A549 (cell line): Measurements from ENCODE around the gene CDH4. TPM values are rescaled to one million over a fixed set of nuclear protein-coding genes. Genes with fewer than 3 reads are reported as not detected.

ENCODE experiments used
- ATAC-seq, 2 experiments: fragments of 200-7000 bp in 1 of 2; fragments of >200 bp in 1 of 2; cut with Nextera tagmentation in 1 of 2; cut with Tn5 transposase in 1 of 2; 3 replicates each; pipeline versions ENCODE4 v1.8.0 to v1.9.1; 2018 to 2020; ENCODE audit warnings: mild to moderate bottlenecking in 1 of 2, moderate library complexity in 1 of 2
- CTCF ChIA-PET: fragments of 300-600 bp; sonication (Branson Sonifier 250); formaldehyde crosslinking; extraction: SDS; loops from one replicate; lab custom pipeline; 2021; ENCODE audit warnings: antibody characterized with exemption, inconsistent platforms; lab: Yijun Ruan, JAX
- POLR2A ChIA-PET: fragments of 350-600 bp; formaldehyde crosslinking; extraction: SDS; loops from one replicate; lab custom pipeline; 2021; ENCODE audit warnings: antibody characterized with exemption, inconsistent platforms; lab: Yijun Ruan, JAX
- DNase-seq, 2 experiments: peaks; one replicate each; pipeline versions ENCODE4 v3.0.0 to v3.0.0-alpha.2; 2011 to 2016; ENCODE audit warnings: low read depth in 1 of 2, low spot score in 1 of 2
- FAIRE-seq: peaks from 2 replicates; lab custom pipeline; 2011; peaks lifted over from hg19 to GRCh38; lab: Jason Lieb, UNC
- H3K27ac ChIP-seq, 2 experiments: fragments of >200 bp; sonication (Bioruptor Twin); formaldehyde crosslinking; 3 replicates each; pipeline ENCODE4 v1.5.1; 2016 to 2017
- H3K4me1 ChIP-seq: fragments of >200 bp; sonication (Bioruptor Twin); formaldehyde crosslinking; 3 replicates; pipeline ENCODE4 v1.6.1; 2016
- H3K4me2 ChIP-seq: fragments of >200 bp; sonication (Bioruptor Twin); formaldehyde crosslinking; 3 replicates; pipeline ENCODE4 v1.6.1; 2016
- H3K4me3 ChIP-seq: fragments of >200 bp; sonication (Bioruptor Twin); formaldehyde crosslinking; 3 replicates; pipeline ENCODE4 v1.5.1; 2016
- H3K9me3 ChIP-seq: fragments of >200 bp; sonication (Bioruptor Twin); formaldehyde crosslinking; 3 replicates; pipeline ENCODE4 v1.6.1; 2016
- BHLHE40 ChIP-seq: IDR thresholded peaks from 2 replicates; pipeline ENCODE4 v1.6.1; 2012; ENCODE audit warnings: low read depth, low read length, inconsistent platforms
- CBX2 ChIP-seq: fragments of 200-600 bp; sonication (generic); IDR thresholded peaks from 2 replicates; pipeline ENCODE4 v1.6.1; 2016; ENCODE audit warnings: low read depth, mild to moderate bottlenecking, borderline replicate concordance
- CBX8 ChIP-seq: fragments of 200-600 bp; sonication (generic); IDR thresholded peaks from 2 replicates; pipeline ENCODE4 v1.6.1; 2016
- CHD2 ChIP-seq: fragments of 150-350 bp; IDR thresholded peaks from 2 replicates; pipeline ENCODE4 v1.6.1; 2014; ENCODE audit warnings: low read length; ENCODE audit not compliant: partially characterized antibody
- CHD4 ChIP-seq: fragments of 200-600 bp; sonication (generic); IDR thresholded peaks from 2 replicates; pipeline ENCODE4 v1.6.1; 2016; ENCODE audit warnings: antibody characterized with exemption, mild to moderate bottlenecking, borderline replicate concordance
- EHF ChIP-seq: fragments of 250-450 bp; sonication (Bioruptor Pico); IDR thresholded peaks from 2 replicates; pipeline ENCODE4 v1.5.0; 2020; ENCODE audit warnings: mild to moderate bottlenecking
- EP300 ChIP-seq, 2 experiments: fragments of >200 bp; sonication (Bioruptor Twin); formaldehyde crosslinking; IDR thresholded peaks; 2 replicates in 1 of 2; 3 replicates in 1 of 2; pipeline ENCODE4 v1.6.1; 2016 to 2017
- ESRRA ChIP-seq: fragments of 150-350 bp; IDR thresholded peaks from 2 replicates; pipeline ENCODE4 v1.6.1; 2014; ENCODE audit warnings: mild to moderate bottlenecking, low read length, borderline replicate concordance
- FOSB ChIP-seq: fragments of 250-450 bp; sonication (Bioruptor Pico); IDR thresholded peaks from 2 replicates; pipeline ENCODE4 v1.5.0; 2020; ENCODE audit warnings: mild to moderate bottlenecking, moderate library complexity
- HEYL ChIP-seq: fragments of 250-450 bp; sonication (Bioruptor Pico); IDR thresholded peaks from 2 replicates; pipeline ENCODE4 v1.8.0; 2021; ENCODE audit warnings: mild to moderate bottlenecking, moderate library complexity
- HOXB13 ChIP-seq: fragments of 250-450 bp; sonication (Bioruptor Pico); IDR thresholded peaks from 2 replicates; pipeline ENCODE4 v1.5.0; 2020; ENCODE audit warnings: low read depth, mild to moderate bottlenecking, moderate library complexity
- HOXB5 ChIP-seq: fragments of 250-450 bp; sonication (Bioruptor Pico); IDR thresholded peaks from 2 replicates; pipeline ENCODE4 v1.5.0; 2020; ENCODE audit warnings: mild to moderate bottlenecking, moderate library complexity
- JUNB ChIP-seq: fragments of >200 bp; sonication (Bioruptor Twin); formaldehyde crosslinking; IDR thresholded peaks from 2 replicates; pipeline ENCODE4 v1.6.1; 2016
- KDM5A ChIP-seq: fragments of 200-600 bp; sonication (generic); IDR thresholded peaks from 2 replicates; pipeline ENCODE4 v1.6.1; 2016; ENCODE audit warnings: antibody characterized with exemption, mild to moderate bottlenecking
- NR3C1 ChIP-seq: fragments of >200 bp; sonication (Bioruptor Twin); formaldehyde crosslinking; IDR thresholded peaks from 3 replicates; pipeline ENCODE4 v1.6.1; 2017
- POLR2A ChIP-seq: IDR thresholded peaks from 2 replicates; pipeline ENCODE4 v1.6.1; 2012; ENCODE audit warnings: mild to moderate bottlenecking, low read length
- RFX5 ChIP-seq: fragments of 450-650 bp; IDR thresholded peaks from 2 replicates; pipeline ENCODE4 v1.7.1; 2014; ENCODE audit warnings: antibody characterized with exemption, mild to moderate bottlenecking, moderate library complexity
- SREBF2 ChIP-seq: fragments of 450-650 bp; IDR thresholded peaks from 2 replicates; pipeline ENCODE4 v1.6.1; 2014; ENCODE audit warnings: mild to moderate bottlenecking, moderate library complexity
- TFCP2L1 ChIP-seq: fragments of 250-450 bp; sonication (Bioruptor Pico); IDR thresholded peaks from 2 replicates; pipeline ENCODE4 v1.5.0; 2021; ENCODE audit warnings: mild to moderate bottlenecking
- TP53 ChIP-seq: fragments of 250-450 bp; sonication (Bioruptor Pico); IDR thresholded peaks from 2 replicates; pipeline ENCODE4 v1.5.0; 2021; ENCODE audit warnings: mild to moderate bottlenecking, moderate library complexity
- ZC3H11A ChIP-seq: fragments of 450-650 bp; IDR thresholded peaks from 2 replicates; pipeline ENCODE4 v1.6.1; 2014; ENCODE audit warnings: antibody characterized with exemption, mild to moderate bottlenecking
- ZFP36 ChIP-seq: fragments of 450-650 bp; IDR thresholded peaks from 2 replicates; pipeline ENCODE4 v1.6.1; 2014; ENCODE audit warnings: borderline replicate concordance; ENCODE audit not compliant: partially characterized antibody
- ZSCAN20 ChIP-seq: fragments of 250-450 bp; sonication (Bioruptor Pico); IDR thresholded peaks from 2 replicates; pipeline ENCODE4 v1.8.0; 2022; ENCODE audit warnings: mild to moderate bottlenecking, moderate library complexity
- WGBS: methylation state at CpG from one replicate; pipeline ENCODE4 v1.1.6; 2017; ENCODE audit errors: missing lambda C conversion rate; 5-methylcytosine and 5-hydroxymethylcytosine counted together
- polyA plus RNA-seq, 4 experiments: library from polyadenylated mRNA; depleted of rRNA in 3 of 4; stranded (reverse); fragments of >200 nt; fragmentation: RNase III in 1 of 4; extraction: RNeasy Plus Mini Kit Qiagen cat#74134 plus additional on column Dnase treatment in 1 of 4; gene quantifications; 2 replicates in 3 of 4; 3 replicates in 1 of 4; pipeline ENCODE4 v1.2.3, GENCODE V29; 2011 to 2017
- TF ChIP-seq, protein P1 (sequence below): fragments of 450-650 bp; IDR thresholded peaks from 2 replicates; pipeline ENCODE4 v1.6.1; 2014; ENCODE audit warnings: antibody characterized with exemption
- TF ChIP-seq, protein P2 (sequence below): fragments of 150-350 bp; IDR thresholded peaks from 2 replicates; pipeline ENCODE4 v1.6.1; 2014; ENCODE audit warnings: low read depth, mild to moderate bottlenecking, low read length
- TF ChIP-seq, protein P3 (sequence below): fragments of >200 bp; sonication (Bioruptor Twin); formaldehyde crosslinking; IDR thresholded peaks from 3 replicates; pipeline ENCODE4 v1.5.1; 2016
- TF ChIP-seq, protein P4 (sequence below): fragments of 250-450 bp; sonication (Bioruptor Pico); IDR thresholded peaks from 2 replicates; pipeline ENCODE4 v1.5.0; 2020; ENCODE audit warnings: low read depth, mild to moderate bottlenecking, moderate library complexity
- TF ChIP-seq, protein P5 (sequence below): fragments of >200 bp; sonication (Bioruptor Twin); formaldehyde crosslinking; IDR thresholded peaks from 3 replicates; pipeline ENCODE4 v1.6.1; 2016

CDH4 gene
- polyA plus RNA-seq, 2 of the 4 experiments (the other 2 are of a cell fraction), result 3.4 to 10.3 TPM

DNA sequence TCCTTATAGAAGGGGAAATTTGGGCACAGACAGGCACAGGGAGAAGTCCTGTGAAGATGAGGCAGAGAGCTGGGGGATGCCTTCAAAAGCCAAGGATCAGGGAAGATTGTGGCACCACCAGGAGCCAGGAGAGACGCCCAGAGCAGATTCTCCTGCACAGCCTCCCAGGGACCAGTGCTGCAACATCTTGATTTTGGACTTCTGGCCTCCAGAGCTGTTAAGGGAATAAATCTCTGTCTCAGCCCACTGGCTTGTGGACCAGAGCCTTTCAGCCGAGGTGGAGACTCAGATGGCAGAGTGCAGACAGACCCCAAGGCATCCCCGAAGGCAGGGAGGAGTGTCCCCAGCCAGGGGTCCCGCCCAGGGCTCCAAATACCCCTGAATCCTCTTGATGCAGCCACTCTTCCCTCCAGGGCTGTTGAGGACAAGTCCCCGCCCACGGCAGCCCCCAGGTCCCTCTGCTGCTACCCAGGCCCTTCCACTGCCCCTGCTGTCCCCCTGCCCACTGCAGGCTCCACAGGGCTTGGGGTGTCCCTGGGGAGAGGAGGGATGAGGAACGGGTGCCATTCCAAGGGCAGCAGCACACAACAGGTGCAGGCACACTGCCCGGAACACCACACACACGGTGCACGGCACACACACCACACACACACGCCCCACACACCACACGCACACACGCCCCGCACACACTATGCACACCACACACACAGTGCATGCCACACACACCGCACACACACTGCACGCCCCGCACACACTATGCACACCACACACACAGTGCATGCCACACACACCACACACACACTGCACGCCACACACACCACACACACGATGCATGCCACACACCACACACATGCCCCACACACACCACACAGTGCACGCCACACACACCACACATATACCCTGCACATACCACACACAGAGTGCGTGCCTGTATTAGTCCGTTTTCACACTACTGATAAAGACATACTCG, 502.2 kb downstream of the CDH4 start (continued):
- TF ChIP-seq ZC3H11A, result no peak
- TF ChIP-seq BHLHE40, result no peak
- TF ChIP-seq RFX5, result no peak
- no peak for TF ChIP-seq CHD2
- TF ChIP-seq ZSCAN20 (CRISPR knock-in tag), result no peak
- no peak for TF ChIP-seq TP53 (CRISPR knock-in tag)

DNA sequence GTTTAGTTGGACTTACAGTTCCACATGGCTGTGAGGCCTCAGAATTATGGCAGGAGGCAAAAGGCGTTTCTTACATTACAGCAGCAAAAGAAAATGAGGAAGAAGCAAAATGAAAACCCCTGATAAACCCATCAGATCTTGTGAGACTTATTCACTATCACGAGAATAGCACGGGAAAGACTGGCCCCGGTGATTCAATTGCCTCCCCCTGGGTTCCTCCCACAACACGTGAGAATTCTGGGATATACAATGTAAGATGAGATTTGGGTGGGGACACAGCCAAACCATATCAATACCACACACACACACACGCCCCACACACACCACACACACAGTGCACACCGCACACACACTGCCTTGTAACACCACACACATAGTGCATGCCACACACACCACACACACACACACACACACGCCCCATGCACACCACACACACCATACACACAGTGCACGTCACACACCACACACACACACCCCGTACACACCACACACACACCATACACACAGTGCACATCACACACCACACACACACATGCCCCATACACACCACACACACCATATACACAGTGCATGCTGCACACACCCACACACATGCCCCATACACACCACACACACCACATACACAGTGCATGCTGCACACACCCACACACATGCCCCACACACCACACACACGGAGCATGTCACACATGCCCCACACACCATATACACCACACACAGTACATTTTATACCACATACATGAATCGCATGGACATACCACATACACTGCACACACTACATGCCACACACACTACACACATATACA, 503.1 kb downstream of the CDH4 start:
- ATAC-seq (no peak), FAIRE-seq (no peak), DNase-seq (no peak)
- CTCF ChIA-PET, result no interaction called here
- Histone ChIP-seq H3K27ac (no peak overlapping the region), H3K4me1 (no peaks in the 10 kb centered on the region)
- TF ChIP-seq, protein P1, sequence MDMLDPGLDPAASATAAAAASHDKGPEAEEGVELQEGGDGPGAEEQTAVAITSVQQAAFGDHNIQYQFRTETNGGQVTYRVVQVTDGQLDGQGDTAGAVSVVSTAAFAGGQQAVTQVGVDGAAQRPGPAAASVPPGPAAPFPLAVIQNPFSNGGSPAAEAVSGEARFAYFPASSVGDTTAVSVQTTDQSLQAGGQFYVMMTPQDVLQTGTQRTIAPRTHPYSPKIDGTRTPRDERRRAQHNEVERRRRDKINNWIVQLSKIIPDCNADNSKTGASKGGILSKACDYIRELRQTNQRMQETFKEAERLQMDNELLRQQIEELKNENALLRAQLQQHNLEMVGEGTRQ, result no peak
- TF ChIP-seq, protein P2, sequence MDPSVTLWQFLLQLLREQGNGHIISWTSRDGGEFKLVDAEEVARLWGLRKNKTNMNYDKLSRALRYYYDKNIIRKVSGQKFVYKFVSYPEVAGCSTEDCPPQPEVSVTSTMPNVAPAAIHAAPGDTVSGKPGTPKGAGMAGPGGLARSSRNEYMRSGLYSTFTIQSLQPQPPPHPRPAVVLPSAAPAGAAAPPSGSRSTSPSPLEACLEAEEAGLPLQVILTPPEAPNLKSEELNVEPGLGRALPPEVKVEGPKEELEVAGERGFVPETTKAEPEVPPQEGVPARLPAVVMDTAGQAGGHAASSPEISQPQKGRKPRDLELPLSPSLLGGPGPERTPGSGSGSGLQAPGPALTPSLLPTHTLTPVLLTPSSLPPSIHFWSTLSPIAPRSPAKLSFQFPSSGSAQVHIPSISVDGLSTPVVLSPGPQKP, result no peak
- no peak for TF ChIP-seq TFCP2L1 (CRISPR knock-in tag)
- TF ChIP-seq HOXB13, result no peak
- TF ChIP-seq HOXB5, result no peak
- no peak for TF ChIP-seq ESRRA
- no peak for TF ChIP-seq NR3C1
- TF ChIP-seq, protein P3, sequence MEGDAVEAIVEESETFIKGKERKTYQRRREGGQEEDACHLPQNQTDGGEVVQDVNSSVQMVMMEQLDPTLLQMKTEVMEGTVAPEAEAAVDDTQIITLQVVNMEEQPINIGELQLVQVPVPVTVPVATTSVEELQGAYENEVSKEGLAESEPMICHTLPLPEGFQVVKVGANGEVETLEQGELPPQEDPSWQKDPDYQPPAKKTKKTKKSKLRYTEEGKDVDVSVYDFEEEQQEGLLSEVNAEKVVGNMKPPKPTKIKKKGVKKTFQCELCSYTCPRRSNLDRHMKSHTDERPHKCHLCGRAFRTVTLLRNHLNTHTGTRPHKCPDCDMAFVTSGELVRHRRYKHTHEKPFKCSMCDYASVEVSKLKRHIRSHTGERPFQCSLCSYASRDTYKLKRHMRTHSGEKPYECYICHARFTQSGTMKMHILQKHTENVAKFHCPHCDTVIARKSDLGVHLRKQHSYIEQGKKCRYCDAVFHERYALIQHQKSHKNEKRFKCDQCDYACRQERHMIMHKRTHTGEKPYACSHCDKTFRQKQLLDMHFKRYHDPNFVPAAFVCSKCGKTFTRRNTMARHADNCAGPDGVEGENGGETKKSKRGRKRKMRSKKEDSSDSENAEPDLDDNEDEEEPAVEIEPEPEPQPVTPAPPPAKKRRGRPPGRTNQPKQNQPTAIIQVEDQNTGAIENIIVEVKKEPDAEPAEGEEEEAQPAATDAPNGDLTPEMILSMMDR, result no peak
- TF ChIP-seq FOSB (CRISPR knock-in tag), result no peak
- TF ChIP-seq, all 56 proteins: peak for 0
- no peak overlapping the region for H3K4me2 ChIP-seq
- H3K9me3 ChIP-seq, result no peaks in the 10 kb centered on the region
- POLR2A ChIA-PET, result no interaction called here
- WGBS, result 74% methylated on average over 11 of the region's 12 CpGs
- no peak overlapping the region for H3K4me3 ChIP-seq

DNA sequence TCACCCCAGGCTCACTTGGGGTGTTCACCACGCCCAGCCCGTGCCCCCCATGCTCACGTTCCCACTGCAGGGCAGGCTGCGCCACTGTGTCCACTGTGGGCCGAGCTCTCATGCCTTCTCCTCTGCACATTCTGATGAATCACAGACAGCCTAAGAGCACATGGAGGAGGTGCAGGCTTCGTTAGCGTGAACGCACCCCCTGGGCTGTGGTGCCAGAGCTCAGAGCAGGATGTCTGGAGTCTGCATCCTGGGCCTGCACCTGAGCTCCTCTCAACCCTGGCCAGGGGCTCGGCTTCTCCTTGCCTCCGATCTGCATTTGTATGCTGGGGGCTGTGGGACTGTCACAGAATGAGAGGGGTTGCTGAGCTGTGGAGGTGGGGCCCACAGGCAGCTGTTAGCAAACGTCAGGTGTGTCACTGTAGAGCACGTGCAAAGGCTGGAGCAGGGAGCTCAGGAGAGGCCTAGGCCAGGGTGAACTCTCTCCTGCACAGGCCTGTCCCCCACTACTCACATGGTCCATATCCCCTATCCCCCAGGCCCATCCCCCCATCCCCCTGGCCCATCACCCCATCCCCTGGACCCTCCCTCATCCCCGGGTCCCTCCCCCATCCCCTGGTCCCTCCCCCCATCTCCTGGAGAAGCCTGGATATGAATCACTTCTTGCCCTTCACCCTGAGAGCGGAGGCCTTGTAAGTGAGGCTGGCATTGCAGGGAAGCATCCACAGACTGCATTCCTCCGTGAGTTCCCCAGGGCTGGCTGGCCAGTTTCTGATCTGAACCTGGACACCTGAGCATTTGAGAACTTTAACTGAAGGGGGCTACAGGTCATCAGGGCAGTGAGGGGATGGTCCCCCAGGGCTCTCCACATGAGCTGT, 504.1 kb downstream of the CDH4 start:
- ATAC-seq, result no peak
- CTCF ChIA-PET, result interaction anchor here (1.2 kb wide), 1 partner anchor 9 kb away, joined by 3 read pairs; no protein-coding TSS in a partner anchor
- H3K4me1 ChIP-seq, result no peaks in the 10 kb centered on the region
- no peak for TF ChIP-seq KDM5A
- TF ChIP-seq CHD4, result no peak
- no peak for TF ChIP-seq CBX2
- TF ChIP-seq TFCP2L1 (CRISPR knock-in tag), result no peak
- TF ChIP-seq EHF (CRISPR knock-in tag), result no peak
- no peak for TF ChIP-seq ZFP36
- TF ChIP-seq JUNB, result no peak
- TF ChIP-seq EP300 (IDR thresholded peaks at IDR 0.05), result no peak
- TF ChIP-seq, protein P4, sequence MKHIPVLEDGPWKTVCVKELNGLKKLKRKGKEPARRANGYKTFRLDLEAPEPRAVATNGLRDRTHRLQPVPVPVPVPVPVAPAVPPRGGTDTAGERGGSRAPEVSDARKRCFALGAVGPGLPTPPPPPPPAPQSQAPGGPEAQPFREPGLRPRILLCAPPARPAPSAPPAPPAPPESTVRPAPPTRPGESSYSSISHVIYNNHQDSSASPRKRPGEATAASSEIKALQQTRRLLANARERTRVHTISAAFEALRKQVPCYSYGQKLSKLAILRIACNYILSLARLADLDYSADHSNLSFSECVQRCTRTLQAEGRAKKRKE (CRISPR knock-in tag), result no peak
- no peak for TF ChIP-seq CBX8
- TF ChIP-seq HEYL (CRISPR knock-in tag), result no peak
- no peak for TF ChIP-seq POLR2A
- TF ChIP-seq SREBF2, result no peak
- TF ChIP-seq, protein P5, sequence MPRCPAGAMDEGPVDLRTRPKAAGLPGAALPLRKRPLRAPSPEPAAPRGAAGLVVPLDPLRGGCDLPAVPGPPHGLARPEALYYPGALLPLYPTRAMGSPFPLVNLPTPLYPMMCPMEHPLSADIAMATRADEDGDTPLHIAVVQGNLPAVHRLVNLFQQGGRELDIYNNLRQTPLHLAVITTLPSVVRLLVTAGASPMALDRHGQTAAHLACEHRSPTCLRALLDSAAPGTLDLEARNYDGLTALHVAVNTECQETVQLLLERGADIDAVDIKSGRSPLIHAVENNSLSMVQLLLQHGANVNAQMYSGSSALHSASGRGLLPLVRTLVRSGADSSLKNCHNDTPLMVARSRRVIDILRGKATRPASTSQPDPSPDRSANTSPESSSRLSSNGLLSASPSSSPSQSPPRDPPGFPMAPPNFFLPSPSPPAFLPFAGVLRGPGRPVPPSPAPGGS, result no peak

More for the DNA sequence above, 504.1 kb downstream of the CDH4 start:
- 79% methylated on average over 5 of the region's 15 CpGs for WGBS
- H3K4me2 ChIP-seq, result no peak overlapping the region
- no peak overlapping the region for H3K4me3 ChIP-seq
- no peak for DNase-seq
- no peak for FAIRE-seq
- no peak overlapping the region for H3K27ac ChIP-seq
- POLR2A ChIA-PET, result no interaction called here
- no peaks in the 10 kb centered on the region for H3K9me3 ChIP-seq
